CD4-positive, alpha-beta T cell treated with Interleukin-10 for 1 hour (primary cell): ENCODE measurements around the gene SUPT20HL1.

Source experiments
- DNase-seq: peaks from one replicate; pipeline ENCODE4 v3.0.0-alpha.2; 2020

The SUPT20HL1 gene

GRCh38 chrX:24399550-24399949 is 39.1 kb downstream of the SUPT20HL1 start:
- DNase-seq = no peak

- DNase-seq = no peak
Measured at GRCh38 chrX:24405959-24406358, 45.5 kb downstream of the SUPT20HL1 start.
